Glutamatergic neuron (in vitro differentiated cells): ENCODE measurements around the gene NME8. TPM values are rescaled to one million over a fixed set of nuclear protein-coding genes. Genes with fewer than 3 reads are reported as not detected.

ENCODE experiments used
- total RNA-seq: library from RNA; stranded (reverse); fragmentation: NEBNext Ultra II Directional; extraction: Animal tissue kit (Norgen Biotek cat#: 25700); gene quantifications from one replicate; pipeline ENCODE4 v1.2.1, GENCODE V29; 2021; ENCODE audit not compliant: unreplicated experiment

Gene NME8
- total RNA-seq, 1 donor from 2014 or later: not detected

Other genes starting within 250 kb of the NME8 start
- gene GPR141, start 164.8 kb upstream of the NME8 start, total RNA-seq: not detected
- 2.2 TPM for gene SFRP4, start 68.2 kb downstream of the NME8 start, total RNA-seq
- 10.3 TPM for gene EPDR1, start 72.0 kb downstream of the NME8 start, total RNA-seq